GM06990 (cell line): ENCODE results near the gene RBBP7.
A peak's percentile ranks its signal among the peaks of the same experiment; 100 is the strongest.

Source experiments
- DNase-seq: peaks from one replicate; pipeline ENCODE4 v3.0.0-alpha.2; 2011; ENCODE audit not compliant: insufficient read length; ENCODE audit errors: extremely low read depth
- H3K27me3 ChIP-seq: replicated peaks from 2 replicates; pipeline ENCODE4 v1.6.0; 2011; ENCODE audit warnings: low read length; ENCODE audit not compliant: control insufficient read depth, insufficient read depth
- H3K36me3 ChIP-seq: 2 replicates; pipeline ENCODE4 v1.5.1; 2011; ENCODE audit warnings: low read length; ENCODE audit not compliant: control insufficient read depth, insufficient read depth
- H3K4me3 ChIP-seq: replicated peaks from 2 replicates; pipeline ENCODE4 v1.5.1; 2011; ENCODE audit warnings: low read depth, mild to moderate bottlenecking, control low read depth, low read length
- TF ChIP-seq, protein P1 (sequence below): IDR thresholded peaks from 2 replicates; pipeline ENCODE4 v1.5.1; 2011; ENCODE audit warnings: low read length, control low read depth, mild to moderate bottlenecking, inconsistent platforms; ENCODE audit not compliant: insufficient read depth, poor library complexity, severe bottlenecking

The RBBP7 gene

DNA sequence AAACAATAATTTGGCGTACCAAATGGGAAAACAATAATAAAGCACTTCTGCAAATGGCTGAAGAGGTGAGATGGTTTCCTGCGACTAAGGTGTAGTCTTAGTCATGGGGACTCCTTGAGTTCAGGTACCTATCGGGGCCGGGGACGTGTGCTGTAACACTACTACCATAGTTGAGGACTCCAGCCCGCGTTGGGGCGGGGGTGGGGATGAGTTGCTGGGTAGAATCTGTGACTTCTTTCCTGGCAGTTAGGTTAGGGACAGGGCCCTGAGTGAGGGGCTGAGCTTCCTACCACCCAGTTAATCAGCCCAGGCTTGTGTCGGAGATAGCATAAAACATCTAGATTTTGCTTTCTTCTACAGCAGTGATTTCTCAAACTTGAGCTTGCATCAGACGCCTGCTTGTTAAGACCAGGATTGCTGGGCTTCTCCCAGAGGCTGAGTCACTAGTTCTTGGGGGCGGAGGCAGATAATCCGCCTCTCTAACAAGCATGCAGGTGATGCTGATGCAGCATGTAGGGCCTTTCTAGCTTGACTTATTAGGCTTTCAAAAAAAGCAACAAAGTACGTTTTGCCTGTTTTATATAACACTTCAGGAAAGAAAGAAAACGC lies 30.2 kb downstream of the RBBP7 start:
- H3K27me3 ChIP-seq = no peaks in the 10 kb centered on the region
- H3K4me3 ChIP-seq = no peak overlapping the region
- H3K36me3 ChIP-seq = peaks cover 11% of the 10 kb centered on the region
- DNase-seq = no peak
- TF ChIP-seq, protein P1, sequence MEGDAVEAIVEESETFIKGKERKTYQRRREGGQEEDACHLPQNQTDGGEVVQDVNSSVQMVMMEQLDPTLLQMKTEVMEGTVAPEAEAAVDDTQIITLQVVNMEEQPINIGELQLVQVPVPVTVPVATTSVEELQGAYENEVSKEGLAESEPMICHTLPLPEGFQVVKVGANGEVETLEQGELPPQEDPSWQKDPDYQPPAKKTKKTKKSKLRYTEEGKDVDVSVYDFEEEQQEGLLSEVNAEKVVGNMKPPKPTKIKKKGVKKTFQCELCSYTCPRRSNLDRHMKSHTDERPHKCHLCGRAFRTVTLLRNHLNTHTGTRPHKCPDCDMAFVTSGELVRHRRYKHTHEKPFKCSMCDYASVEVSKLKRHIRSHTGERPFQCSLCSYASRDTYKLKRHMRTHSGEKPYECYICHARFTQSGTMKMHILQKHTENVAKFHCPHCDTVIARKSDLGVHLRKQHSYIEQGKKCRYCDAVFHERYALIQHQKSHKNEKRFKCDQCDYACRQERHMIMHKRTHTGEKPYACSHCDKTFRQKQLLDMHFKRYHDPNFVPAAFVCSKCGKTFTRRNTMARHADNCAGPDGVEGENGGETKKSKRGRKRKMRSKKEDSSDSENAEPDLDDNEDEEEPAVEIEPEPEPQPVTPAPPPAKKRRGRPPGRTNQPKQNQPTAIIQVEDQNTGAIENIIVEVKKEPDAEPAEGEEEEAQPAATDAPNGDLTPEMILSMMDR = no peak

DNA sequence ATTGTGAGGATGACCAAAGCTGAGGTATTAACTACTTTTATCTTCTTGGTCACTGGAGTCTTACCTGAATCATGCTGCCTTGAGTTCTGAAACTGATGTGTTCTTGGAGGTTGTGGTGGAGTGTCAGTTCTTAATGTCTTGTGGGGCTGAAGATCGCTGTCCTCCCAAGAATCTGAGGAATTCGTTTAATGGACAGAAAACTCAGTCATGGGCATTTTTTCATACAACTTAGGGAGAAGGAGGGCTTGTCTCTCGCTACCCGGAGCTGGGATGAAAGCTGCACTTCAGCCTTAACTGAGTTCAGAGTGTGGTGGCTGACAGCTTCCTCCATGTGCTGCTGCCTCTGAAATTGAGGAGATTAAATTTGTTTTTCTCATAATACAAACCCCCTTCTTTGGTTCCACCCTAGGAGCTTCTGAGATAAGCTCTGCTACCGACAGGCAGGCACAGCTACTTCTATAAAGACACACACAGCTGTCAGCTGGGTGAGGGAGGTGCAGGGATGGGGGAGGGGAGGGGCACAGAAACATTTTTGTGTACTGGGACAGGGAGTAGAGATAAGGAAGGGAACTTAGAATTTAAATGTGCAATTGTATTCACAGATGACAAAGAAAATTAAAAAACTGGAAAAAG lies 30.8 kb downstream of the RBBP7 start:
- DNase-seq = no peak
- peaks cover 11% of the 10 kb centered on the region for H3K36me3 ChIP-seq
- no peak overlapping the region for H3K4me3 ChIP-seq
- no peaks in the 10 kb centered on the region for H3K27me3 ChIP-seq
- TF ChIP-seq, protein P1 = no peak

DNA sequence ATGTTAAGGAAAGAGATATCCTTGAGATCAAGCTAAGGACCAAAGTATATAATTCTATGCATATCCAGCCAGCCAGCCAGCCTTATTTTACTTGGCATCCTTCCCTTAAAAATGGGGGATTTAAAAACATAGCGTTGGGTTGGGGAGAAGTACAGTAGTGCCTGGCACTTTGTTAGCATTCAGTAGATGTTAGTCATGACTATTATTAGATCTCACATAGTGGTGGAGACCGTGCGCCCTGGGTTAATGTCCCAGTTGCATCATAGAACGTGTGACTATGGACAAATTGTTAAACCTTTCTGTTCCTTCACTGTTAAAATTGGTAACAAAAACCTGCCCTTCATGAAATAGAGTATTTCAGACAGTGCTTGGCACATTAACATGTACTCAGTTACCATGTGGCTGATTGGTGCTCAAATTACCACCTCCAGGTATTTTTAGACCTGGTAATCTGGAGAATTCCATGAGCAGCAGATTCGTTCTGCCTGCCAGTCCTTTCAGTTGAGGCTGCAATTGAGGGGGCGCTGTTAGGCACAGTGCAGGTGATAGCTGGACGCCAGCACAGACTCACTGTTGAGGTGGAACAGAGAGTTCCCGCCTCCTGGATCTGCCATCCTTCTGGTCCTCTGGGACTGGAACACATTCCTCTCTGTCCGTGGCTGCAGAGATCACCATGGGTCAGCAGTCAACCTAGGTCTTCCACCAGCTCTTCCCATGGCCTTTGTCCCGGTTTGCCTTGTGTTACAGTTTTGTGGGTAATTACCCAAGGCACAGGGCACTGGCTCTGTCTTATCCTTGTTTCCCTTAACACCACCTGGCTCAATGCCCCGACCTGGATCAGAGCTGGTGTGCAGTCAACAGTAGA lies 31.7 kb downstream of the RBBP7 start:
- TF ChIP-seq, protein P1 = no peak
- Histone ChIP-seq H3K27me3 (no peaks in the 10 kb centered on the region), H3K36me3 (peaks cover 11% of the 10 kb centered on the region), H3K4me3 (no peak overlapping the region)
- no peak for DNase-seq

DNA sequence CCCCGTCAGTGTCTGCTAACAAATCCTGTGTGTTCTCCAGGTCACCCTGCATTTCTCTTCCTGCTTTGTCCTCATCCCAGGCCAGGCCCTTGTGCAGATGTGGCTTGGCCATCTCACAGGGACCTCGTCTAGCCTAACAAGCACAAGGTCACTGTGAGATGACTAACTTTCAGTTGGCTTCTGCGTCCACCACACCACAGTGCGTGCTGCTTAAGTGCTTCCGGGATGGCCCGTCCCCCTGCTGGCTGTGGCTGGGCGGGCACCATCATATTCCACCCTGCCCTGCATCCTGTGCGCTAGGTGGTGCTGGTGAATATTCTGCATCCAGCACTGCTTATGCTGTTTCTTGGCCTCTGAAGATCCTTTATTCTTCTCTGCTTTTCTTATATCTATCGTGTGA lies 33.8 kb downstream of the RBBP7 start:
- H3K4me3 ChIP-seq = no peak overlapping the region
- H3K27me3 ChIP-seq = no peaks in the 10 kb centered on the region
- TF ChIP-seq, protein P1 = no peak
- H3K36me3 ChIP-seq = peaks cover 11% of the 10 kb centered on the region
- peak; percentile 51 for DNase-seq

DNA sequence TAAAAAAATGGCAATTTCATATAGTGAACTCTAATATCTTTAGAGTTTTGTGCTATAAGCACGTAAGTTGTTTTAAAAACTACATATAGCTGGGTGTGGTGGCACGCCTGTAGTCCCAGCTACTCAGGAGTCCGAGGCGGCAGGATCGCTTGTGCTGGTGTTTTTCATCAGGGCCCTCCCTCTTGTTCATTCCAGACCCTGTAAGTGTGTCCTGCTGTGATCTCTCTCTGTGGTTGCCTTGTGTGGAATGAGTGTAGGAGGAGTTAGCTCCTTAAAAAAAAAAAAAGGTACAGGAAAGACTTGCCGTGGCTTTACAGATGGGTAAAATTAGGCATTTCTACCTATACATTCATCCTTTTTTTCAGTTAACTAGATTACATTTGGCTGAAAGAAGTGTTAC lies 35.4 kb downstream of the RBBP7 start:
- Histone ChIP-seq H3K4me3 (no peak overlapping the region), H3K27me3 (no peaks in the 10 kb centered on the region), H3K36me3 (peaks cover 9% of the 10 kb centered on the region)
- DNase-seq = no peak
- TF ChIP-seq, protein P1 = no peak
